SH-SY5Y (cell line): ENCODE data around the gene LRRC8B.

Experiments
- GATA2 ChIP-seq: IDR thresholded peaks from 2 replicates; pipeline ENCODE4 v1.6.1; 2011; ENCODE audit warnings: mild to moderate bottlenecking, low read depth, low read length
- GATA3 ChIP-seq: IDR thresholded peaks from 2 replicates; pipeline ENCODE4 v1.6.1; 2011; ENCODE audit warnings: low read depth, mild to moderate bottlenecking, low read length, moderate library complexity

DNA sequence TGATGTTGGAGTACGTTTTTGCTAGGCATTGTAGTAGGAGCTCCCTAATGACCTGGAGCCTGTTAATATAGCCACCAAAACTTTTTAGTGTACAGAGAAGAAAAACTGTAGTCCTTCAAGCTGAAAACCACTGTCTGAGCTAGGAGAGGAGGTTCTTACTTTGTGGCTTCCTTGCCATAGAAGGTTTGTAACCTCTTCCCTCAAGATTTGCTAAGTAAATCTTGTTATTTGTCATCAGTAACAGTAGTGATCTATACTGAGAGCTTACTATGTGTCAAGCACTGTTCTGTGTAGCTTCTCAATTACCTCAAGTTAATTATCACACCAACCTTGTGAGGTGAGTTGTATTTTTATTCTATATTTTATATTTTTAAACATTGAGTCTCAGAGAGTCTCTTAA lies 87.1 kb downstream of the LRRC8B start:
- TF ChIP-seq GATA3 (no peak), GATA2 (no peak)
